ENCODE results near the gene TNFRSF4. TPM values are rescaled to one million over a fixed set of nuclear protein-coding genes. Genes with fewer than 3 reads are reported as not detected.

Gene TNFRSF4
- total and polyA plus RNA-seq, 2 of the 13 experiments (the other 11 are each of a cell fraction or from before 2014, with no cell fraction given), result not detected

- TF ChIP-seq, protein P1, sequence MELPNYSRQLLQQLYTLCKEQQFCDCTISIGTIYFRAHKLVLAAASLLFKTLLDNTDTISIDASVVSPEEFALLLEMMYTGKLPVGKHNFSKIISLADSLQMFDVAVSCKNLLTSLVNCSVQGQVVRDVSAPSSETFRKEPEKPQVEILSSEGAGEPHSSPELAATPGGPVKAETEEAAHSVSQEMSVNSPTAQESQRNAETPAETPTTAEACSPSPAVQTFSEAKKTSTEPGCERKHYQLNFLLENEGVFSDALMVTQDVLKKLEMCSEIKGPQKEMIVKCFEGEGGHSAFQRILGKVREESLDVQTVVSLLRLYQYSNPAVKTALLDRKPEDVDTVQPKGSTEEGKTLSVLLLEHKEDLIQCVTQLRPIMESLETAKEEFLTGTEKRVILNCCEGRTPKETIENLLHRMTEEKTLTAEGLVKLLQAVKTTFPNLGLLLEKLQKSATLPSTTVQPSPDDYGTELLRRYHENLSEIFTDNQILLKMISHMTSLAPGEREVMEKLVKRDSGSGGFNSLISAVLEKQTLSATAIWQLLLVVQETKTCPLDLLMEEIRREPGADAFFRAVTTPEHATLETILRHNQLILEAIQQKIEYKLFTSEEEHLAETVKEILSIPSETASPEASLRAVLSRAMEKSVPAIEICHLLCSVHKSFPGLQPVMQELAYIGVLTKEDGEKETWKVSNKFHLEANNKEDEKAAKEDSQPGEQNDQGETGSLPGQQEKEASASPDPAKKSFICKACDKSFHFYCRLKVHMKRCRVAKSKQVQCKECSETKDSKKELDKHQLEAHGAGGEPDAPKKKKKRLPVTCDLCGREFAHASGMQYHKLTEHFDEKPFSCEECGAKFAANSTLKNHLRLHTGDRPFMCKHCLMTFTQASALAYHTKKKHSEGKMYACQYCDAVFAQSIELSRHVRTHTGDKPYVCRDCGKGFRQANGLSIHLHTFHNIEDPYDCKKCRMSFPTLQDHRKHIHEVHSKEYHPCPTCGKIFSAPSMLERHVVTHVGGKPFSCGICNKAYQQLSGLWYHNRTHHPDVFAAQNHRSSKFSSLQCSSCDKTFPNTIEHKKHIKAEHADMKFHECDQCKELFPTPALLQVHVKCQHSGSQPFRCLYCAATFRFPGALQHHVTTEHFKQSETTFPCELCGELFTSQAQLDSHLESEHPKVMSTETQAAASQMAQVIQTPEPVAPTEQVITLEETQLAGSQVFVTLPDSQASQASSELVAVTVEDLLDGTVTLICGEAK (IDR thresholded peaks at IDR 0.05), result no peak
- TF ChIP-seq, protein P1 (CRISPR knock-in tag; IDR thresholded peaks at IDR 0.05), result 0 out of 2 replicates have a peak, but pooled peaks have one; percentile 22
- TF ChIP-seq, protein P2, sequence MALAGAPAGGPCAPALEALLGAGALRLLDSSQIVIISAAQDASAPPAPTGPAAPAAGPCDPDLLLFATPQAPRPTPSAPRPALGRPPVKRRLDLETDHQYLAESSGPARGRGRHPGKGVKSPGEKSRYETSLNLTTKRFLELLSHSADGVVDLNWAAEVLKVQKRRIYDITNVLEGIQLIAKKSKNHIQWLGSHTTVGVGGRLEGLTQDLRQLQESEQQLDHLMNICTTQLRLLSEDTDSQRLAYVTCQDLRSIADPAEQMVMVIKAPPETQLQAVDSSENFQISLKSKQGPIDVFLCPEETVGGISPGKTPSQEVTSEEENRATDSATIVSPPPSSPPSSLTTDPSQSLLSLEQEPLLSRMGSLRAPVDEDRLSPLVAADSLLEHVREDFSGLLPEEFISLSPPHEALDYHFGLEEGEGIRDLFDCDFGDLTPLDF (CRISPR knock-in tag; IDR thresholded peaks at IDR 0.05), result no peak
- TF ChIP-seq ZNF839 (CRISPR knock-in tag; IDR thresholded peaks at IDR 0.05; ENCODE audit: borderline replicate concordance) (no peak), ZNF512 (CRISPR knock-in tag; IDR thresholded peaks at IDR 0.05) (no peak), MXD4 (CRISPR knock-in tag; IDR thresholded peaks at IDR 0.05) (peak; percentile 39; the same call in 1 of the 2 replicates), MXD3 (CRISPR knock-in tag; IDR thresholded peaks at IDR 0.05) (no peak; the same call in 1 of the 2 replicates), PITX1 (CRISPR knock-in tag; IDR thresholded peaks at IDR 0.05) (peak; percentile 49; the same call in 1 of the 2 replicates), ZNF83 (CRISPR knock-in tag; IDR thresholded peaks at IDR 0.05; ENCODE audit: borderline replicate concordance) (0 out of 2 replicates have a peak, but pooled peaks have one; percentile 40), SAP130 (CRISPR knock-in tag; IDR thresholded peaks at IDR 0.05; ENCODE audit: low read depth) (peak; percentile 42; the same call in 1 of the 2 replicates), JUN (CRISPR knock-in tag; IDR thresholded peaks at IDR 0.05) (no peak), TEAD3 (CRISPR knock-in tag; optimal IDR thresholded peaks at IDR 0.05; ENCODE audit: borderline replicate concordance) (peak; percentile 26), MAFF (IDR thresholded peaks at IDR 0.05; ENCODE audit: low read depth, low read length) (no peak), FOXK2 (IDR thresholded peaks at IDR 0.05) (no peak), POLR2G (IDR thresholded peaks at IDR 0.05; ENCODE audit: low read depth, low read length) (peak; percentile 61; the same call in 1 of the 2 replicates)
- TF ChIP-seq, protein P3, sequence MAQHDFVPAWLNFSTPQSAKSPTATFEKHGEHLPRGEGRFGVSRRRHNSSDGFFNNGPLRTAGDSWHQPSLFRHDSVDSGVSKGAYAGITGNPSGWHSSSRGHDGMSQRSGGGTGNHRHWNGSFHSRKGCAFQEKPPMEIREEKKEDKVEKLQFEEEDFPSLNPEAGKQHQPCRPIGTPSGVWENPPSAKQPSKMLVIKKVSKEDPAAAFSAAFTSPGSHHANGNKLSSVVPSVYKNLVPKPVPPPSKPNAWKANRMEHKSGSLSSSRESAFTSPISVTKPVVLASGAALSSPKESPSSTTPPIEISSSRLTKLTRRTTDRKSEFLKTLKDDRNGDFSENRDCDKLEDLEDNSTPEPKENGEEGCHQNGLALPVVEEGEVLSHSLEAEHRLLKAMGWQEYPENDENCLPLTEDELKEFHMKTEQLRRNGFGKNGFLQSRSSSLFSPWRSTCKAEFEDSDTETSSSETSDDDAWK (CRISPR knock-in tag; IDR thresholded peaks at IDR 0.05), result no peak
Measured at GRCh38 chr1:1164701-1165451, 49.1 kb downstream of the TNFRSF4 start (continued).
